SK-N-SH (cell line): ENCODE data around the gene JKAMP.

Source experiments
- CTCF ChIP-seq: fragments of 200-600 bp; sonication (generic); IDR thresholded peaks from 2 replicates; pipeline ENCODE4 v1.6.1; 2017; ENCODE audit warnings: antibody characterized with exemption, mild to moderate bottlenecking, moderate library complexity
- GABPA ChIP-seq: IDR thresholded peaks from 2 replicates; pipeline ENCODE4 v1.4.0; 2012; ENCODE audit warnings: low read depth, mild to moderate bottlenecking
- GATA2 ChIP-seq: sonication (generic); formaldehyde crosslinking; IDR thresholded peaks from 2 replicates; pipeline ENCODE4 v1.5.0; 2020; ENCODE audit warnings: mild to moderate bottlenecking, missing genetic modification reagents
- NFIC ChIP-seq: IDR thresholded peaks from 2 replicates; pipeline ENCODE4 v1.4.0; 2012; ENCODE audit warnings: borderline replicate concordance
- NRF1 ChIP-seq: IDR thresholded peaks from 2 replicates; pipeline ENCODE4 v1.6.1; 2012; ENCODE audit warnings: low read depth, mild to moderate bottlenecking, low read length
- PBX3 ChIP-seq: IDR thresholded peaks from 2 replicates; pipeline ENCODE4; 2012
- RCOR1 ChIP-seq: fragments of 150-350 bp; IDR thresholded peaks from 2 replicates; pipeline ENCODE4 v1.6.1; 2017; ENCODE audit warnings: antibody characterized with exemption, low read length
- RFX5 ChIP-seq: IDR thresholded peaks from 2 replicates; pipeline ENCODE4 v1.6.1; 2012; ENCODE audit warnings: mild to moderate bottlenecking, improper control_type of control experiment, low read length
- TAF1 ChIP-seq: IDR thresholded peaks from 2 replicates; pipeline ENCODE4 v1.6.1; 2012; ENCODE audit warnings: low read depth, mild to moderate bottlenecking, low read length, moderate library complexity, borderline replicate concordance
- TCF12 ChIP-seq: IDR thresholded peaks from 2 replicates; pipeline ENCODE4 v1.4.0; 2012
- TEAD4 ChIP-seq: IDR thresholded peaks from 2 replicates; pipeline ENCODE4 v1.4.0; 2012; ENCODE audit warnings: mild to moderate bottlenecking, borderline replicate concordance; ENCODE audit not compliant: insufficient read depth
- USF2 ChIP-seq: fragments of 150-350 bp; IDR thresholded peaks from 2 replicates; pipeline ENCODE4 v1.6.1; 2017; ENCODE audit warnings: antibody characterized with exemption, low read length, low read depth, borderline replicate concordance
- YY1 ChIP-seq: IDR thresholded peaks from 2 replicates; pipeline ENCODE4 v1.4.0; 2012; ENCODE audit warnings: low read depth, mild to moderate bottlenecking
- ZBTB33 ChIP-seq: IDR thresholded peaks from 2 replicates; pipeline ENCODE4 v1.4.0; 2012; ENCODE audit warnings: low read depth, borderline replicate concordance

- no peak for TF ChIP-seq CTCF
- TF ChIP-seq USF2, result no peak
- no peak for TF ChIP-seq RCOR1
- TF ChIP-seq YY1, result no peak
- TF ChIP-seq TCF12, result no peak
- no peak for TF ChIP-seq PBX3
- no peak for TF ChIP-seq TAF1
- no peak for TF ChIP-seq GABPA
- no peak for TF ChIP-seq RFX5
- no peak for TF ChIP-seq ZBTB33
- TF ChIP-seq GATA2 (CRISPR knock-in tag), result no peak
- TF ChIP-seq TEAD4, result no peak
- TF ChIP-seq NFIC, result no peak
- TF ChIP-seq NRF1, result no peak
These were observed 53.2 kb downstream of the JKAMP start for GRCh38 chr14:59537476-59537875.
